CD4-positive, alpha-beta T cell treated with Interleukin-15 for 4 hours (primary cell): ENCODE data around the gene SLC39A11.
"Not testable (repeated sequence)": the region's sequence is repeated elsewhere in the genome, so short reads cannot be mapped to it uniquely, and the experiment has no call there.

Experiments used
- DNase-seq: peaks from one replicate; pipeline ENCODE4 v3.0.0-alpha.2; 2020; ENCODE audit warnings: low spot score

The SLC39A11 gene

DNA sequence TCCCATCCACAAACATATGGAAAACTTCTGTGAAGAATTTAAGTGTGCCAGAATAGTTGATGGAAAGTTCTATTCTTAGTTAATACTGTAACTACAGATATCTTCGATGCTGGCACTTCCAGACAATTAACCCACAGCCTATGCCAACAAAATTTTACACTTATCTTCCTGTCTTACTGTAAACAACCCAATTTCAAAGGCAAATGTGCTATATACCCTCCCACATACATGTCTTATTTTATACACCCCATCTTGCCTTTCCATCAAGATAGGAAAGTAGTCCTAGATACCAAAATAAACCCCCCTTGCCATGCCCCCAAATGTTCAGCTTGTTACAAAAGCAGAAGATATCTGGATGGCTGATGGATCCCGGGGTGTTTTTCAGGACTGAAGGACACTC, 306.3 kb downstream of the SLC39A11 start:
- DNase-seq: no peak

DNA sequence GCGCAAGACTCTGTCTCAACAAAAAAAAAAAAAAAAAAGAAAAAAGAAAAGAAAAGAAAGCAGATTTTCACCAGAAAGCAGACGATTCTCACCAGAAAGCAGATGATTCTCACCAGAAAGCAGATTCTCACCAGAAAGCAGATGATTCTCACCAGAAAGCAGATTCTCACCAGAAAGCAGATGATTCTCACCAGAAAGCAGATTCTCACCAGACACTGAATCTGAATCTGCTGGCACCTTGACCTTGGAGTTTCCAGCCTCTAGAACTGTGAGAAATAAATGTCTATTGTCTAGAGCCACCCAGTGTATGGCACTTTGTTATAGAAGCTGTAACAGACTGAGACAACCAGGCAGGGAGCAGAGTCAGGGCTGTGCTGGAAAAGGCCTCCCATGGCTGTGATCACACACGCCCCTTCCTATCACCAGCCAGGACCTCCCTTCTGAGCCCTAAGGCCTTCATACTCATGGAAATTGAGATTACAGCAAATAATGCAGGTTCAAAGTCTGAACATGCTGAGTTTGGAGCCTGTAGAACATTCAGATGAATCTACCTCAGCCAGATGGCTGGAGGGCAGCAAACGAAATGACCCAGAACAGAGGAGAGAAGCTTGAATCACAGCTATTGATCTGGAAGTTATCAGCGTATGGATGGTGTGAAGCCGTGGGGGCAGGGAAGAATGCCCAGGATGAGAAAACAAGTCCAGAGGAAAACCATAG, 309.3 kb downstream of the SLC39A11 start:
- no peak for DNase-seq

DNA sequence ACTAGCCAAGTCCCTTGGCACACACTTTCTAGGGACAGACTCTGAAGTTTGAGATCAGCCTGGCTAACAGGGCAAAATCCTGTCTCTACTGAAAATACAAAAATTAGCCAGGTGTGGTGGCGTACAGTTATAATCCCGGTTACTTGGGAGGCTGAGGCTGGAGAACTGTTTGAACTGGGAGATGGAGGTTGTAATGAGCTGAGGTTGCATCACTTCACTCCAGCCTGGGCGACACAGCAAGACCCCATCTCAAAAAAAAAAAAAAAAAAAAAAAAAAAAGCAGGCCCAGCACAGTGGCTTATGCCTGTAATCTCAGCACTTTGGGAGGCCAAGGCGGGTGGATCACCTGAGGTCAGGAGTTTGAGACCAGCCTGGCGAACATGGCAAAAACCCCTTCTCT, 310.1 kb downstream of the SLC39A11 start:
- not testable (repeated sequence) for DNase-seq

DNA sequence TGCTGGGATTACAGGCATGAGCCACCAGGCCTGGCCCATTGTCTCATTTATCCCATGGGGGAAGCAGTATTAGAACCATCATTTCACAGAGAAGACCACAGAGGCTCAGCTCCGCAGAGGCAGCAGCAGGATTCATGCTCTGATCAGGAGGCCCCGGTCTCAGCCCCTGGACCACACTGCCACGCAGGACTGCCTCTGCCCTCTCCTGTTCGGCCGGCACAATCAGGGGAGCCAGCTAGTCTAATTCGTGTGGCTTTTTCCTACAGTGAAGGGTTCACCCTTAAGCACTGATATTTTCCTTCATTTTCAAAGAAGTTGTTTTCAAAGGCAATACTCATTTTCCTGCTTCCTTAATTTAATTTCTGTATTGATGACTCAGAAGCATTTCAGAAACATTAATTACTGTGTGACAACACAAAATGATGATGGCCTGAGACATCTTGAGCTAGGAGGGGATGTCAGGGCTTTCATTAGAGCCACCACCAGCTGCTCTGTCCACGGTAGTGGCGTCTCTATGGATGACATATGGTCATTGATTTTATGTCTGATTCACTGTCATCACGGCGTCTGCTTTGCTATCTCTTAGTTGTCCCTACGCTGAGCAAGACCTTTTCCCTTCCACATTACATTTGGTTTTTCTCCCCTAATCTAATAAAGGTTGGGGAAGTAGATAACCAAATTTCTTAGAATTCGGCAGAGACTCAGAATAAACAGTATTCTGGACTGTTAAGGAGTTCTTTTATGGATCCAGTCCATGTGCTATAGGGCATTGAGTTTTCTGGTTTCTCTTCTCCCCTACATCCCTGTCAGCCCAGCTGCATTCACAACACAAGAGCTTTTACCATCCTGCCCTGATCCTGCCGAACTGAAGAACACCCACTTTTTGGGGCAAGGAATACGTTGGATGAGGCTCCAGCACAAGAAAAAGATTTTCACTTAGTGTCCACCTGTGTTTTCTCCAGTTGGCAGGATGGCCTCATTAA, 314.0 kb downstream of the SLC39A11 start:
- no peak for DNase-seq

DNA sequence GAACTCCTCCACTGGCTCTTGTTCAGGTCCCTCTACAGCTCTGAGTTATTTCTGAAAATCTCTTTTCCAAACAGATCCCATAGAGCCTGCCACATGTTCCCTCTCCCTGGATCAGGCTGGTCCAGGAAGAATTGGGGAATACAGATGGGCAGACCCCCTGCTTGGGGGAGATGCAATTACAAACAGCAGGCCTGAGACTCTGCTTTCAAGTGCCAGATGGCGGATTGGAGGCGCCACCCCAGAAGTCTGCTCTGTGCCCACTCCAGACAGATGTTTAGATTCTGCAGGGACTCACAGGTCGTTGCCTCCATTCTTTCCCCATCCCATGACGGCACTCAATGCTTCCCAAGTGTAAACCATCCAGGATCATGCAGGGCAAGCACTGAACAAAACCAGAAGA, 316.6 kb downstream of the SLC39A11 start:
- DNase-seq: no peak

DNA sequence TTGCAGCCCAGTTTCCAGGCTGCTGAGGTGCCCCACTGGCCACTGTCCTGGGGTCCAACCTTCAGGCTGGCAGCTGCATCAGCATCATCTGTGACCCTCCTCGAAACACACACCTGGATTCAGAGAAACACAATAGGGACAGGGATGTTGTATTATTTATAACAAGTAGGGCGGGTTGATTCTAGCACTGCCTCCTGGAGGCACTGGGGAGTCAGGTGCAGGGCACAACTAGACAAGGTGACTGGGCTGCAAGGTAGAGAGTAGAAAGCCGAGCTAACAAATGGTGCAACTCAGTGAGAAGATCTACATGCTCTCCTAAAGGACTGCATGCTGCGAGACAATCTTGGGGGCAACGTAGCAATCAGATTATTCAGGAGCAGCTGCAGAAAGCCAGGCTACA, 317.3 kb downstream of the SLC39A11 start:
- DNase-seq: no peak

DNA sequence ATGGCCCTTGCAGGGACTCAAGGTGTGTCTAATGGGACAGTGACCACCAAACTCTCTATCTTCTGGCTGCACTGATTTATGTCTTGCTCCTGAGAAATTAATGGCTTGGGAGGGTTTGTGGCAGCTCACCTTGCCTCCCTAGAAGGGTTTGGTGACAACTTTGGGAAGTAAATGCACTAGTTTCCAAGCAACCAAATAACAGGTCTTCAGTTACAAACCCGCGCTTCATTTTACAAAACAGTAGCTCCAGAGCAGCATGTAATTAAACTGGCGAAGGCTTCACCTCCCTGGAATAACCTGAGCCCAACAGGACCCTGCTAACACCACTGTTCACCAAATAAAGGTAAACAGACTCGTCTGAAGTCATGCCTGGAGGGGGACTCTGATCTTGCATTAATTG, 318.3 kb downstream of the SLC39A11 start:
- no peak for DNase-seq

DNA sequence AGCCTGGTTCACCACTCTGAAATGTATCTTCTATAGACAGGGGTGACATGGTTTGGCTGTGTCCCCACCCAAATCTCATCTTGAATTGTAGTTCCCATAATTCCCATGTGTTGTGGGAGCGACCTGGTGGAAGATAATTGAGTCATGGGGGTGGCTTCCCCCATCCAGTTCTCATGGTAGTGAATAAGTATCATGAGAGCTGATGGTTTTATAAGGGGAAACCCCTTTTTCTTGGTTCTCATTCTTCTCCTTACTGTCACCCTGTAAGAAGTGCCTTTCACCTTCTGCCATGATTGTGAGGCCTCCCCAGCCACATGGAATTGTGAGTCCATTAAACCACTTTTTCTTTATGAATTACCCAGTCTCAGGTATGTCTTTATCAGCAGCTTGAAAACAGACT, 319.3 kb downstream of the SLC39A11 start:
- not testable (repeated sequence) for DNase-seq

DNA sequence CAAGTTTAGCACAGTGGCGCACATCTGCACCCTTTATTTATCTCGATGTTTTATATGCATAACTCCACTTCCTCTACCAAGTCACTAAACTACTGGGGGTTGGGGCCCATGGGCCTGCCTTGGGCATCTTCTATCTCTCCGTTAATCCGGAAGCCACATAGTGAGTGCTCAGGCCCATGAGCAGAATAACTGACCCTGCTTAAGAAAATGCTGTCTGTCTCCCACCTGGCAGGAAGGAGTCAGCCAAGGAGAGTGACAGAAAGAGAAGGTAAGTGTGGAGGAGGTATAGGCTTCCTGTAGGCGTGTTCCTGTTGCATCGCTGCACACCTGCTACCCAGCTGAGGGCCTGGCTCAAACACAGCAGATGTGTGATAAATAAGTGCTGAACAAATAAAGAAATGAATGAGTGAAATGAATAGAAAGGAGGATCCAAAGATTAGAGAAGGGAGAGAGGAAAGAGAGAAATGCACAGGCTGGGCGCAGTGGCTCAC, 320.1 kb downstream of the SLC39A11 start:
- DNase-seq: no peak

DNA sequence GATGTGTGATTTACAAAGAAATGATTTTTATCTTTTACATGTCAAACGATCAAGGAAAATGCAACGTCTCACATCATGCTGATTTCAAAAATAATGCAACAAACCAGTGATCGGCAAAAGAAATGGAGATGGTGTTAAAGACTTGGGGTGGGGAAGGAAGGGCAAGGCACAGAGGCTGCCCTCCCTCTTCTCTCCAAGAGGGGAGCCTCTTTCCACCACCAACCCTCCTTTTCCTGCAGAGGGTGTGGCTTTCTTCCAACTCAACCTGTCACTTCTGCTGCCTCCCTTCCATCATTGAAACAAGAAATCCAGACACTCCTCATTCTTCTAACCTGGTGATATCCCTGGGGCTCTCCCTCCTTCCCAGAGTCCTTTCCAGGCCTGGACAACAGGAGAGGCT, 320.8 kb downstream of the SLC39A11 start:
- no peak for DNase-seq

DNA sequence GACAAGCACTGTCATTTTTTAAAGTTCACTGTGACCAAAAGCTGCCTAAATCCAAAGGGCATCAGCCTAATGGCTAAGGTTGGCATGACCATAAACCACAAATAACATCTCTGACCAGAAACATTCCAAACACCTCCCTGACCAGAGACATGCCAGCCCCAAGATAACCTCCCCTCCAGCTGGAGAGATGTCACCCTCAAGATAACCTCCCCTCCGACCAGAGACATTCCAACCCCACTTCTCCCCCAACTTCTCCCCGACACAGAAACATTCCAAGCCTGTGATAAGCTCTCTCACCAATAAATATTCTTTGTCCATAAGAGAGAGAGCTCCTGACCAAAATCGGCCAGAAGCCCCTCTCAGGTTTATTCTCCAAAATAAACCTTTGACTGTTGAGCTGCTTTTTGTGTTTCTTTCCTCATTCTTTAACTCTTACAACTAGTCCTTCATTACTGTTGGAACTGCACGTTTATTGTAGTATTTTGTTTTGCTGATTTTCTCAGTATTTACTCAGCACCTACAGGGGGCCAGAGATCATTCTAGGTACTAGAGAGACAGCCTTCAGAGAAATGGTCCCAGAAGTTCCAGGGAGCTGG, 325.6 kb downstream of the SLC39A11 start:
- DNase-seq: no peak

DNA sequence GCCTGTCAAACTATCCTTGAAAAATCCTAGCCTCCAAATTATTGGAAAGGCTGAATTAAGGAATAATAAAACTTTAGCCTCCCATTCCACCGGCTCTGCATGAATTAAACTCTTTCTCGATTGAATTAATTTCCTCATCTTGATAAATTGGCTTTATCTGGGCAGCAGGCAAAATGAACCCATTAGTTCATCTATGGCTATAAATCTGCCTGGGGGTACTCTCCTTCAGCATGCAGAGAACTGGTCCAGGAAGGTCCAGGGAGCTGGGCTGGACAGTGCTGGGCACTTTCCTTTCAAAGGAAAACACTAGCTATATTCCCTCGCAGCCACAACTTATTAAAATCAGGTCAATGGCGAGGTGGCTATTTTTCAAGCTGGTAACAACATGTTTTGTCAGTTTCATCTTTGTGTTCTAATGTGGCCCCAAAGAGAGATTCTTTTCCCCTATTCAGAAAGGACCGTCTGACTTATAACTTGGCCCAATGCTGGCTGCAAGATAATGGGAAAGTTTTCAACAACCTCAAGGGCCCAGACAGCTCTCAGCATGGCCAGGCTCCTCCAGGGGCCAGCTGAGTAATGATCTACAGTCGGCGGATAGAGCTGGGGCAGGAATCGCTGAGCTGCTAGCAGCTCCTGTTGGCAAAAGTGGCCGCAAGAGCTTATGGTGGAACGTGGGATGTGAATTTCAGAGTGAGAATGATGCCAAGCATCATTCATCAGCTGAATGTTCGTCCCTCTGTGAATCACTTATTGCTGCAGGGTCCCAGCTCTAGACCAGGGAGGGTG, 326.9 kb downstream of the SLC39A11 start:
- no peak for DNase-seq

DNA sequence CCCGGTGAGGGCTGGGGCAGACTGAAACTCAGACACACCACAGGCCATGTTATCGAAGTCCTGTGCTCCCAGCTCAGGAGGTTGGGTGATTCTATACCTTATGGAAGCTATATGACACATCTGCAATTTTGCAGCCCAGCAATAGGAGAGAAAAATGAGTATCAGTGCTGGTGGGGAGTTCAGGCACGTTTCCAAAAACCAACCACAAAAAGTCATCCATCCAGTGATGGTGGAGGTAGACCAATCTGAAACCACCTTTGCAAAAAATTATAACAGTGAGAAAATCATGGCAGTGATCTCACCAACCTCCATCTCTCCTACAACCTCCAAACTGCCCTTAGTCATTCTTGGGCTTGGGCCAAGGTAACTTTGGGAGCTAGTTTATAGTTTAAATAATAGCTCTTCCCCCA, 327.9 kb downstream of the SLC39A11 start:
- no peak for DNase-seq

DNA sequence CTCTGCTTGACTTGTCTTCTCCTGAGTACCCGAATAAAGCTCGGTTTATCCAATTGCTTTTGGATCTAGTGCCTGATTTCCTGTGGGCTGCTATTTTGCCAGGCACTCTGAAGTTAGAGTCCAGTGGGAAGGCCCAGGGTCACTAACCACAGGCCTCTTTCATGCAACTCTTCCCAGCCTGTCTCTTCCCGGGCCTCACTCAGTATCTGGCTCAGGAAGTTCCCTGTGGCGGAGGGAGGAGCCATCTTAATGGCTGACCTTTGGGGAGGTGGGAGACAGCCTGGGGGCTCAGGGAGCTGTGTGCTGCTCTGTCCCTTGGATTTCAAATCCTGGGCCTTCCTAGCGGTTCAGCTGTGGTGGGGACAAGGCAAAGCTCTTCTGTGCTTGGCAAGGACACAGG, 328.5 kb downstream of the SLC39A11 start:
- no peak for DNase-seq

DNA sequence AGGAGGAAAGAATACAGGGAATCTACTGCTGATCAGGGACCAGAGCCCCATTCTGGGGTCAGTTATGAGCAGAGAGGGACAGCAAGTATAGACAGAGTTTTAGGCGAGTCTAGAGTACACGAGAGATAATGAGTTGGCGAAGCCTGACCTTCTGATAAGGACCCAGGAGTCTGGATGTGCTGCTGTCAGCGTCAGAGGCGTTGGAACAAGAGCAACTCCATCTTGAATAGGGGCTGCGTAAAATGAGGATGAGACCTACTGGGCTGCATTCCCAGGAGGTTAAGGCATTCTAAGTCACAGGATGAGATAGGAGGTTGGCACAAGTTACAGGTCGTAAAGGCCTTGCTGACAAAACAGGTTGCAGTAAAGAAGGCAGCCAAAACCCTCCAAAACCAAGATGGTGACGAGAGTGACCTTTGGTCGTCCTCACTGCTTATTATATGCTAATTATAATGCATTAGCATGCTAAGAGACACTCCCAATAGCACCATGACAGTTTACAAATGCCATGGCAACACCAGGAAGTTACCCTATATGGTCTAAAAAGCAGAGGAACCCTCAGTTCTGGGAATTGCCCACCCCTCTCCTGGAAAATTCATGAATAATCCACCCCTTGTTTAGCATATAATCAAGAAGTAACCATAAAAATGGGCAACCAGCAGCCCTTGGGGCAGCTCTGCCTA, 330.5 kb downstream of the SLC39A11 start:
- DNase-seq: not testable (repeated sequence)

DNA sequence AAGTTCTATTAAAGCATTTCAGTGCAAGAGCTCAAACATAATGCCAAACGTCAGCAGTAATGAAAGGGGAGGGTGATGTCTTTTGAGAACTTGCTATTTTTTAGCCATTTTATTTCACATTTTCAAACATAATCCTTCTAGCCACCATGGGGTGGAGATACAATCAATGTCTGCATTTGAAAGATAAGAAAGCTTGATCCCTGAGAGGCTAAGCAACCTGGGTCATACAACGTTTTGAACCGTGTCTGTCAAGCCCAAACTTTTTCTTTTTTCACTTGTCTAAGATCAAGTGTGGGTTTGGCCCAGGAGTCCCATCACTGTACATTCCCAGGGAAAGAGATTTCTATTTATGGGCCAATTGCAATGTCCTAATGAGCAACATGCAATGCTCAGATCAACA, 331.1 kb downstream of the SLC39A11 start:
- no peak for DNase-seq

DNA sequence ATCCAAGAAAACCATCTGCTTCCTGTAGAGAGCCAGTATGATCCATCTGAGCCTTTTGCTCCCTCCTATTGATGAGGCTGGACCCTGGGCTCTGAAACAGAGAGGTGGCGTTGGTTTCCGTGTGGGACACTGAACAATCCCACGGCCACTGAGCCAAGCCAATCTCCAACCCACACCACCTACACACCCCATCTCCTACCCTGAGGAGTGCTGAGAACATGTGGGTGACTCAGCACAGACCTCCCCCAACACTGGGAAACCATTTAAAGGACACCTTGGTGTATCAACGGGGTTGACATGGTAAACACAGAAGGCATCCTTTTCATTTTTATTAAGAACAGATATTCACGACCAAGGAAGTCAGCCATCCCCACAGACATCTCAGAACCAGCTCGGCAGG, 332.1 kb downstream of the SLC39A11 start:
- no peak for DNase-seq

DNA sequence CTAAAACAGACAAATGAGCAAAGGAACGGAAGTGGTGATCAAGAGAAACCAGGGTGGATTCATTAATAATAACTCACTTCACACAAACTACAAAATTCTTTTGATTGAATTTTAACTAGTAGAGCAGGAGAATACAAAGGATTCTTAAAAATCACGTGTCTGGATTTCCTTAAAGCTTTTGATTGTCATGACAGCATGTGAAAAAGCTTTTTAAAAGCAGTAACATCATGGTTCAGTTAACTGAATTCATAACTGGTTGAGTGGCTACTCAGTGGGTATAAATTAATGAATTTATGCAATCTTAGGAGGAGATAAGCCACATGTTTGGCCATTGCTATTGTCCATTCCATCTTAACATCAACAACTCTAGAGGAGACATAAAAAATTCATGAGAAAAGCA, 333.2 kb downstream of the SLC39A11 start:
- no peak for DNase-seq

DNA sequence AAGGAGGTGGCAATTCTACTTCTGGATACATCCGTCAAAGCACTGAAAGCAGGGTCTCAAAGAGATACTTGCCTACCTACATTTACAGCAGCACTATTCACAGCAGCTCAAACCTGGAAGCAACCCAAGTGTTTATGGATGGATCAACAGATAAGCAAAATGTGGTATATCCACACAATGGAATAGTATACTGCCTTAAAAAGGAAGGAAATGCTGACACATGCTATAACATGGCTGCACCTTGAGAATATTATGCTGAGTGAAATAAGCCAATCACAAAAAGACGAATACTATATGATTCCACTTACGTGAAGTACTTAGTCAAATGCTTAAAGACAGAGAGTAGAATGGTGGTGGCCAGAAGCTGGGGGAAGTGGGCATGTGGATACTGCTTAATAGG, 336.2 kb downstream of the SLC39A11 start:
- no peak for DNase-seq

DNA sequence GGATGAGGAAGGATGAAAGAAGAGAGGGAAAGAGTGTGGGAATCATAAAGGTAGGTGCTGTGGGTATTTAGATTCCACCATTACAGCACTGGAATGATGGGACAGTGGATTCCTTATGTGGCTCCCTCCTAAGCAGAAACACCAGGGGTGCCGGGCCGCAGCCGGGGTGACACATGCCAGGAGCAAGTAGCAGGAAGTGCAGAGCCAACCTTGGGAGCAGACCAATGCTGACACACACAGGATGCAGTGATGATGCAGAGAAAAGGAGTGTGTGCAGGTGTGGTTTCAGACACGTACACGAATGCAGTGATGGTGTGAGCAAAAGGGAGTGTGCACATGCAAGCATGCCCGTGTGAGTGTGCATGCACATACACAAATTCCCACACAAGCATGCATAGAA, 338.0 kb downstream of the SLC39A11 start:
- DNase-seq: no peak

DNA sequence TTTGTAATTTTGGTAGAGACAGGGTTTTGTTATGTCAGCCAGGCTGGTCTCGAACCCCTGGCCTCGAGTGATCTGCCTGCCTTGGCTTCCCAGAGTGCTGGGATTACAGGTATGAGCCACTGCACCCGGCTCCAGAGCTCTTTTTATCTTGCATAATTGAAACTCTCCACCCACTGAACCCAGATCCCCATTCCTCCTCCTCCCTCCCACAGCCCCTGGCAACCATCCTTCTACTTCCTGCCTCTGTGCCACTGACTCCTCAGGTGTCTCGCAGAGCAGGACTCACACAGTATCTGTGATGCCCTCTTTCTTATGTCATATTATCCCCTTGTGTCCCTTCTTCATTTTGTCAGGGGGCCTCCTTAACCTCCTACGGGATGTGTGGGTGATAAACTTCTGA, 340.7 kb downstream of the SLC39A11 start:
- no peak for DNase-seq
